GM19035 (cell line): ENCODE results near the gene SEC24D.
A peak's percentile ranks its signal among the peaks of the same experiment; 100 is the strongest.

ENCODE experiments used
- ATAC-seq: cut with Tn5 transposase; IDR thresholded peaks from one replicate; pipeline ENCODE4 v1.9.1; 2021; ENCODE audit not compliant: unreplicated experiment

SEC24D gene

DNA sequence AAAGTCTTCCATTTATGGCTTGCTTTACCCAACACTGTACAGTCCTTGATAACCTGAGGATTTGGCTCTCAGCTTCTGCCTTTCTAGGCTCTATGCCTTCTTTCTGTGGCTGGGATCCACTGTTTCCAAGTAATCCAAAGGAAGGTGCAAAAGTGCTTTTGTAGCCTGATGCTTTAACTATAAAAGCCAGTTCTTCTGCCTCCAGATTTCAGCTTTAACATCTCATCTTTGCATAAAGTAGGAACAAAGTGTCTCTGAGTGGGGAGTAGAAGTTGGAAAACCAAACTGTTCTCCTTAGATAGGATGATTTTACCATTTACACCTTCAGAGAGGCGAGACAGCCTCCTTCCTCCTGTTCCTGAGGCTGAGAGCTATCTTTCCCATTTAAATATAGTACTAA lies 11.1 kb upstream of the SEC24D start:
- ATAC-seq = no peak

DNA sequence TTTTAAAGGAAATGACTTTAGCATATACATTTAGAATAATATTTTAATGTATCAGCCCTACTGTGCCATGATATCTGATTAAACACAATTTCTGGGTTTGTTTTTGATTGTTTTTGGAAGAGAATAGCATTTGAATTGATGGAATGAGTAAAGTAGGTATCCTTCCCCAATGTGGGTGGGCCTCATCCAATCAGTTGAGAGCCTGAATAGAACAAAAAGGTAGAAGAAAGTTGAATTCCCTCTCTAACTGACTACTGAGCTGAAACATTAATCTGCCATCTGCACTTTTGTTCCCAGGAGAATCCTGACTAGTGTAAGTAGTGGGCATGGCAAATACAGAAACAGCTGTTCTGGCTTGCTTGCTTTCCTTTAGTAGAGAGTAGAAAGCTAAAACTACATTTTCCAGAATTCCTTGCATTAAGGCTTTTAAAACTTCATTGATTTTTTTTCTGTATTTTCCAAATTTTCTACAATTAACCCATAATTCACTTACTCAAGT lies 9.7 kb upstream of the SEC24D start:
- ATAC-seq = no peak

GRCh38 chr4:118843237-118843636 lies 7.3 kb upstream of the SEC24D start:
- ATAC-seq = no peak

DNA sequence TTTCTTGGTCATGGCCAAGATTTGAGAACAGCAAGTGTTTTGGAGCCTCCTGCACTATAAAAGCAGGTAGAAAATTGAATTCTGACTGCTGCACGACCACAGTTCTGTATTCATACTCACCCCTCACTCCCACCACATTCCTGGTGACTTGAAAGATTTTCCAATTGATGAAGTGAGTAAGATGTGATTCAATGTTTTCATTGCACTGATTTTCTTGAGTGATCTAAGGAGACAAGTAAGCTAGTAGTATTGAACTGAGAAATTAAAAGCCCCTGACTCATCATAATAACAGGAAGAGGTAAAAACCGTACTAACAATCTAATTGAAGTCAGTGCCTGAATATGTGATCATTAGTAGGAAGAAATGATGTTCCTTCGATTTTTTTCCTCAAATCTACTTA lies 6.1 kb upstream of the SEC24D start:
- no peak for ATAC-seq

- no peak for ATAC-seq
Measured at GRCh38 chr4:118839221-118839927, 3.4 kb upstream of the SEC24D start.

DNA sequence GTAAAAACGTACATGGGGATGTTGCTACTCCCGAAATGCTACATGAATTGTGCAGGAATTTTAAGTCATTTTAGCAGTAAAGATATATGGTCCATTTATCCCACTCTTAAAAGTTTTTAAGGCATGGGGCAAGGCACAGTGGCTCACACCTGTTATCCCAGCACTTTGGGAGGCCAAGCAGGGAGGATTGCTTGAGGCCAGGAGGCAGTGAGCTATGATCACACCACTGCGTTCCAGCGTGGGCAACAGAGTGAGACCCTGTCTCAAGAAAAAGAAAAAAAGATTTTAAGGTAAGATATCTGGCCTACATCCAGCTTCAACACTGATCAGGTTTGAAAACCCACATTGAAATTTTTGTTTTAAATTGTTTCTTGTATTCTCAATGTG lies 1.2 kb upstream of the SEC24D start:
- ATAC-seq = no peak

DNA sequence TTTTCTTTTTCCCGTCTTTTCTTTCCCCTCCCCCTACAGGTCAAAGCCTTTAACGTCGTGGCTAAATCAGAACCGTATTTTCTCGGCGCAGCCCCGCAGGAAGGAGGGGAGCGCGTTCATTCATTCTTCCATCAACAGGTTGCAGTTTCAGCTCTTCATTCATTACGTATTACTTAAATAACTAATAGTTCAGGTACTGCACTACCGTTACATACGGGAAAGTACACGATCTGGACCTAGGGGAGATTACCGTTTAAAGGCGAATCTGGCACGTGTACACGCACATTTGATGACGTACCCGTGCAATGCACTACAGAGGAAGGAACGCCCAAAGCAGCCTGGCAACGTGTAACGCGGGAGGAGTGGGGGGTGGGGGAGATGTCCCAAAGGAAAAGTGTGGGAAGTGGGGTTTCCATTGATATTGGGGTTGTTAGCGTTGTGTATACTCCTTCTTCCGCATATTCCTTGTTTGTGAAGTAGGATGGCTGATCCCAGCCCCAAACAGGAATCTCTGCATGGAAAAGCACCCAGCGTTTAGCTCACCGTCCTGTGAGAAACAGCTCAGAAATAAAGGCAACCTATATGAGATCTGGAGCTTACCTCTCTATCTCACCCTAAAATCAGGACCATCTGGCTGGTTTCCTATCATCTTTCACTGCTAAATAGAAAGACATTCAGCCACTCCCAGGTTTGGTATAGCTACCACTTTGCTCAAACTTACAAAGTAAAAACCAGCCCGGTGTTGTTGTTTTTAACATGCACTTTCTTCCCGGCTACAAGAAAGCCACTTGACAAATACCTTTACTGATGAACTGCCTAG lies 585 bp upstream of the SEC24D start:
- peak; percentile 39 for ATAC-seq

- ATAC-seq = peak; percentile 68
Measured at GRCh38 chr4:118834960-118835569, 861 bp downstream of the SEC24D start.

DNA sequence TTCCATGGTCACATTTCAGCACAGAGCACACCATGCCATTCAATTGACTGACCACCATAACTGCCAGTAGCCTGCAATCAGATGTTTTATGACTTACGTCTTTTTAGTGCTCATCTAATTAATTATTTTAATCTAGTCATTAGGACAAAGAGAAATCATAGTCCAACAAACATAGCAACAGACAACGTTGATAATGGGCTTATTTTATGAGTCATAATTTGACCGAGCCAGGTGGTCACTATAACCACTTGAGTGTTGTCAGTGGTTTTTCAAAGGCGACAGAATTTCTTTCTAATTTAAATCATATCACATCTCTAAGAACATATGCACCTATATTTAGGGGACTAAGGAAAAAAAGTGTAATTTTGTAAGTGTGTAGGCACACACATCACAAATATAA lies 1.9 kb downstream of the SEC24D start:
- no peak for ATAC-seq

DNA sequence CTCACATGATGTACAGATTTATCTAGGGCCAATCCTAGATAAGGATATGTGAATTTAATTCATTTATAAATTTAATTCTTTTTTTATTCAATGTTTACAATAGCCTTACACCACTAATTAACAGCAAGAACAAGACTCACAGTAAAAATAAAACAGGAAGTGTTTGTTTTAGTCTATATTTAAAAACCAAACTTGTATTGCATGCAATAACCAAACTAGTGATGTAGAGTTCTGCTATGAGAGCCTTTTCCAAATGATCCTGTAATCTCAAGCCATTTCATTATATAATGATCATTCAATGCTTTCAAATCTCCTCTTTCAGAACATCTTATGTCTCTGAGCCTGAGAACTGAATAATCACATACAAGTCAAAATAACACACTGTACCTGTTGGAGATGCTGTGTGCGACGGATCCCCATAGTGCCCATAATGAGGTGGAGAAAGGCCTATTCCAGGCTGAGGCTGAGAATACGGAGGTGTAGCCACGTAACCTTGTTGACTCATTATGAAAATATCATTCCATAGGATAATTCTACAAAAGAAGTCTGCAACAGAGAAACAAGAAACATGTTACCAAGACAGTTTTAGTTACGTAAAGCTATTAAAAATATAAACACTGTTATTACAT lies 2.6 kb downstream of the SEC24D start:
- no peak for ATAC-seq

DNA sequence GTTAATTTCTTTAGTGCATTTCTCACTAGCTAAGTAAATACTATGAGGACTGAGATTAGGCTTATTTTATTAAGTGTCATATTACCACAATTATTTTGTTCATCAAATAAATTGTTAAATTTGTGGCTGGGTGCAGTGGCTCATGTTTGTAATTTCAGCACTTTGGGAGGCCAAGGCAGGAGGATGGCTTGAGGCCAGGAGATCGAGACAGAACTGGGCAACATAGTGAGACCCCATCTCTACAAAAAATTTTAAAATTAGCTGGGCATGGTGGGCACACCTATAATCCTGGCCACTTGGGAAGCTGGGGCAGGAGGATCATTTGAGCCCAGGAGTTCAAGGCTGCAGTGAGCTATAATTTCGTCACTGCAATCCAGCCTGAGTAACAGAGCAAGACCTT lies 6.8 kb downstream of the SEC24D start:
- ATAC-seq = no peak

GRCh38 chr4:118826723-118827444 lies 9.0 kb downstream of the SEC24D start:
- ATAC-seq = no peak

DNA sequence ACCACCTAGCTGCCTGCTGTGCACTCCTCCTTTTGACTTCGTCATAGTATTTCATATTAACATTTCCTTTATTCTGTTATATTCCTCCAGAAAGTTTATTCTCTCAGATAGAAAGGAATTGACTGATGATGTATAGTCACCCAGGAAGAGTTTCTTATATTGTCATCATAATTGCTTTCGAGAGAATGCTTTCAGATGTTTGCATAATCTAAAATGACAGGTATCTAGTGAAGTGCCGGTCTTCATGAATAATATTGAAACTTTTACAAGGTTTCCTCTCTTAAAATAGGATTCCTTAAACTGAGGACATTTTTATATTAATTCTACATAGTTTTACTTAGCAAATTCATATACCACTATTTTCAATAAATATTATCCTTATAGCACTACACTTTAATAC lies 10.1 kb downstream of the SEC24D start:
- peak; percentile 65 for ATAC-seq

DNA sequence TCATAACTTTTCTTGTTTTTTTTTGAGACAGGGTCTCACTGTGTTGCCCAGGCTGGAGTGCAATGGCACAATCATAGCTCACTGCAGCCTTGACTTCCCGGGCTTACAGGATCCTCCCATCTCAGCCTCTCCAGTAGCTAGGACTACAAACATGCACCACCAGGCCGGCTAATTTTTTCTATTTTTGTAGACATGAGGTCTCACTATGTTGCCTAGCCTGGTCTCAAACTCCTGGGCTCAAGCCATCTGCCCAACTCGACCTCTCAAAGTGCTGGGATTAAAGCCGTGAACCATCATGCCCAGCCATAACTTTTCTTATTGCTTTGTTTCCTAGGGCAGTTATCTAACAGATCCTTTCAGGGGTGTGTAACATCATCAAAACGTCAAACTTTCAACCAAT lies 11.8 kb downstream of the SEC24D start:
- ATAC-seq = no peak

DNA sequence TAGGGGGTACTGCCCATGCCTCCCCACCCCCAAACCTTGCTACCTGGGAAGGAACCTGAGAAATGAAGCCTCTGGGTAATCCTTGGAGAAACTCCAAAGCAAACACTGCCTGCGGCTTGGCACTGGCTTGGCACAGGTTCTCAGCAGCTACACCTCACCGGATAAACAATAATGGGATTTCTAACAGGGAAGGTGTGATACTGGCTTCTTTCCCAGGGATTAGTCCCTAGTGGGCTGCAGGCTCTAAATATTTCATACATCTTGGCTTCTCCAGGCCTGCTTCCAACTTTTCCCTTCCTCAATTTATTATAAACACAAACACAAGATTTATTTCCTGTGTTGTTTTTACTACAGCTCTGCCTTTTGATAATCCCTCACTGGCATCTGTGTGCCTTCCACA lies 12.5 kb downstream of the SEC24D start:
- no peak for ATAC-seq

GRCh38 chr4:118821590-118822293 lies 14.2 kb downstream of the SEC24D start:
- ATAC-seq = no peak

GRCh38 chr4:118817178-118817930 lies 18.6 kb downstream of the SEC24D start:
- no peak for ATAC-seq

DNA sequence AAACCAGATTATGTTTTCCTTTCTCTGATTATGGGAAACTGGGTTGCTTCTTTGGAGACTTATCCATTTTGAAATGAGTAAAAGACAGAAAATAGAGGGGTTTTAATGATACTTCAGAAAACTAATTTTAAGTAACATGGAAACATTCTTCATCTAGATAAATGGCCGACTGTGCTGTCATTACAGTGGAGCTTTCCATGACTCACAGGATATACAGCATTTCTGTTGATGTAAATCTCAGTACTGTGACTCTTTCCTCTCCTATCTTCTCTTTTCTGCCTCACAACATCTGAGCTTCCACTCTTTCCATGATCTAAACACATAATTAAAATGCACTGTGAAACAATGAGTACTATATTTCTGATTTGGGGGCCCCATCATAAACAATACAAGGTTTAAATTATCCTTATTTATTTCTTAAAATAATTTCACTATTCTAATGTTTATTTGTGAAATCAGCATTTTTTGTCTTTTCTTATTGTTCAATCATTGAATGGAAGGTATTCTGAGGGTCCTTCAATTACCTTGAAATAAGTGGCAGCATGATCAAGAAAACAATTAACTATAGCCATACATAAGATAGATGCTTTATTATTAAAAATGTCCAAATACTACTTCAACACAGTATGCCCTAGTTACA lies 19.3 kb downstream of the SEC24D start:
- ATAC-seq = no peak

DNA sequence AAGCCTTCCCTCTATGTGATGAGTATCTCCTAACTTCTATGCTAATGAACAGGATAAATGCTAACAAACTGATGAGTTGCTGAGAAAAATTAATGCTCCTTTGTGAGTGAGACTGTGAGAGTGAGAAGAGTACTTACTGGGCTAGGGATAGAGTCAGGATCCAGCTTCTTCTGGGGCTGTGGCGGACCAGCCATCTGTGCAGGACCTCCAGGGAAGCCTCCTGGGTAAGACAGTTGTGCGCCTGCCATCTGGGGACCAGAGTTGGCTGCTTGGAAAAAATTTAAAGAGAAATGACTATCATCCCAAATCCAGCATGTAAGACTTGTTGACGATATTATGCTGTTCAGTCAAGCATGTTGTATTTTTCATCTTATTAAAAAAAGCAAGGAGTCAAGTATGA lies 21.0 kb downstream of the SEC24D start:
- no peak for ATAC-seq
